SKM-1 treated with dmso at 0.1 percent for 144 hours (cell line): Measurements from ENCODE around the gene SPECC1.

ENCODE experiments used
- DNase-seq: peaks from one replicate; lab custom pipeline; 2025; ENCODE audit not compliant: unreplicated experiment; lab: John Stamatoyannopoulos, UW

Gene SPECC1

DNA sequence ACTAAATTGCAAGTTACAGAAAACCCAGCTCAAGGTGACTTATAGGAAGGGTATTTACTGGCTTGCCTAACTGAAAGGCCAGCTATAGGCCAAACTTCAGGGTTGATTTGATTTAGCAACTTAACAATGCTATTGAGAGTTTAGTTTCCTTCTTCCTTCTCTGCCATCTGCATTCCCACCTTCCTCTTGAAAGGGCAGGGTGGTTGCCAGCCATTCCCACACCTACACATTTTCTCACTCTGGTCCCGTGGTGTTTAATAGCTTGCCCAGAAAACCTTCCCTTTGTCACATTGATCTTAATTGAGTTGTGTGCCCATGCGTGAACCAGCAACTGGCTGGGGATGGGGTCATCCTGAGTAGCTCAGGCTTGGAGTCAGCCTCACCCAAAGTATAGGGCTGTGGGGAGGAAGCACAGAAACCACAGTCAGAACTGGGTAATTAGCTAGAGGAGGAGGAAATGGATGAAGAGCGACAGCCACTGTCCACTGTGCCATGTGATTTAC is 194.7 kb downstream of the SPECC1 start:
- DNase-seq = peak; percentile 75

DNA sequence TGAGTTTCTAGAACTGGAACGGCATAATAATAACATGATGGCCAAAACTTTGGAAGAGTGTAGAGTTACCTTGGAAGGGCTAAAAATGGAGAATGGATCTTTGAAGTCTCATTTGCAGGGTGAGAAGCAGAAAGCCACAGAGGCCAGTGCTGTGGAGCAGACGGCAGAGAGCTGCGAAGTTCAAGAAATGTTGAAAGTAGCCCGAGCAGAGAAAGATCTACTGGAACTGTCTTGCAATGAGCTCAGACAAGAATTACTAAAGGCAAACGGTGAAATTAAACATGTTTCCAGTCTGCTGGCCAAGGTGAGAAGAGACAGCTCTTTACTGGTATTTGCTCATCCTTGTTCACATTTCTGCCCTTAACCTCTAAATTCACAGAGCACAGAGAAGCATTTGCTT is 196.4 kb downstream of the SPECC1 start:
- DNase-seq = no peak

DNA sequence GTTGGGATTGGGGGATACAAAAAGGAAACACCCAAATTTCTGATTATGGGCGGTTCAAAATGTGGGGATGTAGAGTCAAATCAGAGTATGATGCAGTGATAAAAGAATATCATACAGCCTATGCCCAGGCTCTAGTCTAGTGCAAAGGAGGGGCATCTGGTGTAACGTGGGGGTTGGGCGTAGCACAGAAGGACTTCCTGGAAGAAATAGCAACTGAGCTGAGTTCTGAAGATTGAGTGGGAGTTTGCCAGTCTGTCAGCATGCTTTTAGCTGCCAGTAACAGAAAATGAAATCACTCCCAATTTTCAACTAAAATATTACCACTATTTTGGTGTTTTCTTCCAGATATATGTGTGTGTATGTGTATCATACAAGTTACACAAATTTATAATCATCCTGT is 196.9 kb downstream of the SPECC1 start:
- DNase-seq = no peak

DNA sequence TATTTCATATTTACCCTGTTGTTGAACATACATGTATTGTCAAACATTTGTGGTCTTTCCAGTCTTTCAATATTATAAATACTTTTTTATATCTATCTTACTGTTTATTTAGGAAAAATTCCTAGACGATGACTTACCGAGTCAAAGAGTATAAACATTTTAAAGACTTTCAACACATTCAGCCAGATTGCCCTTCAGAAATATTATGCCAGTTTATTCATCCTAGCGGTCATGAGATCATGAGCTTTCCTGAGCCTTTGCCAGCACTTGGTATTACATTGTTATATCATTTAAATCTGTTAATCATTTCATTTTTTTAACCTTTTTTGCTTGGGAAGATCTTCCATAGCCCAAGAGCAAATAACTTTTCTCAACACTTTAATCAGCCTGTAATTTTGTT is 197.4 kb downstream of the SPECC1 start:
- DNase-seq = no peak

DNA sequence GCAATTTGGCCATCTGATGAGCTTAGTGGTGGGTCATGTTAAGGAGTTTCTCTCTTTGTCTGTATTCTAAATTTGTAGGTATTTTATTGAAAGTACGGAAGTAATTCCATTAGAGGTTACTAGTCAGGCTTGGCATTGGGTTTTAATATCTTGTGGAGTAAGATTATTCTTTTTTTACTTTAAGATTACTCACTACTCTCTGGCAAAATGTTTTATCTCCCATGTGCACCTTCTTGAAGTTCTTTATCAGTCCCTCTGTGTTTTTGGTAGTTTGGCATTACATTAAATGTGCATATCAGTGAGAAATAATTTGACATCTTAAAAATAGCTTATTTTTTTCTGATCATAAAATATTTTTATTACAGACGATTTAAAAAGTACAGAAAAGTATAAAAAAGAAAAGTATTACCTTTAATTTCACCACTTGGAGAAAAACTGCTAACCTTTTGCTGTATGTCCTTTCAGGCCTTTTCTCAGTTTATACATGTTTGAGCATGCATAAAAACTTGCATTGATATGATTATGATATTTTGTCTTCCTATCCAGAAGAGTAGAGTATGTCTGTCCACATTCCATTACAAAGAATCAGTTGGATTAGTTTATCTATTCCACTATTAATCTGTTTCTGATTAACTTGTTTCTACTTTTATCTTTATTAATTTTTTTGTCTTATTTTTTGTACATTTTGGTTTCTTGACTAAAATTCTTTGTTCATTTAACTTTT is 198.3 kb downstream of the SPECC1 start:
- DNase-seq = no peak

DNA sequence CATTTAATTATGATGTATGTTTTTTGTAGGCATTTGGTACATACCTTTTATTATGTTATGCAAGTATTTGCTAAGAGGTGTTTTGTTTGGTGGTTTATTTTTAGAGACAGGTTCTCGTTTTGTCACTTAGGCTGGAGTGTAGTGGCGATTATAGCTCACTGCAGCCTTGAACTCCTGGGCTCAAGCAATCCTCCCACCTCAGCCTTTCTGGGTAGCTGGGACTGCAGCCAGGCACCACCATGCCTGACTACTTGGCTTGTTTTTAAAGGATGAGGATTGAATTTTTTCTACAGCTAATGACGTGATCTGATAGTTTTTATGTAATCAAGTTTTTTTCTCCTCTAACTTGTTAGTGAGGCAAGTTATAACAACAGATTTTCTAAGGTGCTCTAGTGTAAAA is 199.6 kb downstream of the SPECC1 start:
- no peak for DNase-seq

DNA sequence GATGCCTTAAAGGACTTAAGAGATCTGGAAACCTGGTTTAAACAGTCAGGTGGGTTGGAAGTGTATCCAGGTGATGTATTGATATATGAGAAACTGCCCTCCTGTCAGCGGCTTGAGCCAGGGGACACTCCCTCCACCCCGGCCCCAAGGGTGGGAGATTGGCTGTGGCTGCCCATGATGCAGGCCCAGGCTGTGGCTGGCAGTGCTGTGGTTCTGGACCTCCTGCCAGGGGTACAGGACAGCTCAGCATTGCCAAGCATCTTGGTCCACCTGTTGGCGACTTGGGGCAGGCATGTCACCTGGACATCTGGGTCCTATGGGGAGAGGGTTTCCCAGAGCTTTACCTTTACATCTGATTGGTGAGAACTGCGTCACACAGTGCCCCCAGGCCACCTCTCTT is 201.0 kb downstream of the SPECC1 start:
- DNase-seq = no peak

DNA sequence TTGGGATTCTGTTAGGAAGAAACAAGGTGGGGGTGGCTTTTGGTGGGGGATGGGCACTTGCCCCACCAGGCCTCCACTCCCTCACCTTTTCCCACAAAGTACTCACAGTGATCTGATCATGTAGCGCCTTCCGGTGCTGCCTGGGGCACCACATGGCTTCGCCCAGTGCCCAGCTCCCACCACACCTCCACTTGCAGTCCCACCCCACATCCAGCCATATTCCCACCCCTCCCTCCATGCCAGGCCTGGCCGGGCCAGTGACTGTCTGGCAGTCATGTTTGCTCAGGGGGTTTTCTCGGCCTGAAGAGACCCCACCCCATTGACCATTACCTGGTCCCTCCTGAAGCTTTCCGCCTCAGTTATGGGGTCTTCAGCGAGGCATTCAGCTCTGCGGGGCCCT is 201.5 kb downstream of the SPECC1 start:
- DNase-seq = no peak

DNA sequence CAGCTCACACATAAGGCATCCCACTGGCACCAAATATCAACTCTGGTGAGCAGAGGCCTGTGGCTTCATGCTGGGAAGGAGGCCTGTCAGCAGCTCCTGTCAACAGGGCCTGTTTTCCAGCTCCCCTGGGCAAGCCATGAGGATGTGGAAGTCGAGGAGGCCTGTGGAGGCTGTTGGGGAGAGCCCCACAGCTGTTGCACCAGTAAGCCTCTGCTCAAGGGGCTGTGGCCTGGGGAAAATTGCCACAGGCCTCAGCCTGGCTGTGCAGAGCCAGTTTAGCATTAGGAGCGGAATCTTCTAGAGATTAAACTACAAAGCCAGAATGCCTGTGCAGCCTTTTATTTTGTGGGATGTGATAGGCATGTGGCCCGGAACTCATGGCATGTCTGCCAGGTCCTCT is 202.1 kb downstream of the SPECC1 start:
- DNase-seq = no peak

DNA sequence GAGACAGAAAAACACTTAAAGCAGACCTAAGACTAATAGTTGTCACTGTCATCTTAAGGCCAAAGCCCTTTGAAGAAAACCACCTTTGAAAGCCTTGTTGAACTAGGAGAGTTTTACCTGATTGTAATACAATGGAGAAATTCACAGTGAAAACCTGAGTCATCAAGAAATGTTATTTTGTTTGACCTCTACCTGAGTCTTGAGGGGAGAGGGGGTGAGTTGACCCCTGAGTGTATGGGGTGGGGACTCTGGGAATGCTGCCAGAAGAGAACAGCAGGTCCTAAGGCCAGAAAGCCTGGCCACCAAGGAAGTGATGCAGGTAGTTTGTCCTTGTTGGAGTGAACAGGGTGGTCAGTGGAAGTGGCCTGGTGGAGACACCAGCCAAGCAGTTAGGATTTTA is 204.3 kb downstream of the SPECC1 start:
- DNase-seq = no peak

DNA sequence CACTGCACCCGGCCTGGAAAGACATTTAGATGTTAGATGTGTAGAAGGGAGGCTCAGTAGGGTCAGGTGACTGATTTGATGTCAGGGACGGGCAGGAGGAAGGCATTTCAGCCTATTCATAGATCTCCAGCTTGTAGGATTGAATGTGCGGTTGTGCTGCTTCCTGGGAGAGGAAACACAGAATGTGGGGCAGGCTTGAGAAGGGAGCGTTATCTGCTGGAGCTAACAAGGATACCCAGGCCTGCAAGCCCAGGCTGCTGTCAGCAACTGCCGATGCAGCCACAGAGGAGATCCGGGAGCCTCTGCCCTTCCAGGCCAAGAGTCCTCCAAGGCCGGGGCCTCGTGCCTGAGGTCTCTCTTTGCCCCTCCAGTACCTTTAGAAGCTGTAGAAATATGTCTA is 205.6 kb downstream of the SPECC1 start:
- no peak for DNase-seq

DNA sequence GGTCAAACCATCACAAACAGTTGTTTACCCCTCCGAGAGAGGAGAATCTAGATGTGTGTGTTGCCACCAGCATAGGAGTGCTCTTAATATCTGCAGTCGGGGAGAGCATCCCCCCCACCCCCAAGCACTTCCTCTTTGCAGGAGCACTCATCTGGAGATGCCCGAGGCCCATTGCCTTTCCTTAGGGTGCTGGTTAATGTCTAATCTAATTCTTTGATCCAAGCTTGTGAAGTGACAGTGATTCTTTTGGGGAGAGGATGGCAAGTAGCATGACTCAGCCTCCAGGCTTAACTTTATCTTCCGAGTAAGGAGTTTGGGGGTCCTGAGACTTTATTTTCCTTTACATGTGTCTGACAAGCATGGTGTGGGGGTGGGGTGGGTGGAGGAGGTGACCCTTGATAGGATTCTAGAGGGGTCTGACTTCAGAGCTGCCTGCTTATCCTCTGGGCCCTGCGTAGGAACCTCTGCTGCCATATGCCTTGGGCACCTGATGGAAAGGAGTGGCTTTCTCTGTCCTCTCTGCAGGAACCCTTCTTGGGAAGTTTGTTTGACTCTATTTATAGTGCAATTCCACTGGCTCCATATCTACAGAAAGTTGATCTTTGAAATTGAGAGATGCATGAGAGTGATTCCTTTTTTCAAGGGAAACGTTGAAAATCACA is 207.1 kb downstream of the SPECC1 start:
- DNase-seq = no peak

DNA sequence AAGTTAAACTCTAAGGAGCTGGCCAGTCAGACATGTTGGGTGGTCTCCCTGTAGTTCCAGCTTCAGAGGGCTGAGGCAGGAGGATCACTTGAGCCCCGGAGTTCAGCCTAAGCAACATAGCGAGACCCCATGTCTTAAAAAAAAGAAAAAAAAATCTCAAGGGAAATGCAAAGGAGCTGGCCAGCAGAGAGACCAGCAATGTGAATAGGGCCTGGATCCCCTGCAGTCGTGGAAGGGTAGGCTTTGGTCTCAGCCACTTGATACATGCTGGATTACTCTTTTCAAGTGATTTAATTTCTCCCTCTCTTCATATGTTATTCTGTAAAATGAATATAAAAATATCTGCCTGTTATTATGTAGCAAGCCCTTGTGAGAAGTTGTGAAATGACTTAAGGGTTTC is 207.7 kb downstream of the SPECC1 start:
- DNase-seq = no peak

DNA sequence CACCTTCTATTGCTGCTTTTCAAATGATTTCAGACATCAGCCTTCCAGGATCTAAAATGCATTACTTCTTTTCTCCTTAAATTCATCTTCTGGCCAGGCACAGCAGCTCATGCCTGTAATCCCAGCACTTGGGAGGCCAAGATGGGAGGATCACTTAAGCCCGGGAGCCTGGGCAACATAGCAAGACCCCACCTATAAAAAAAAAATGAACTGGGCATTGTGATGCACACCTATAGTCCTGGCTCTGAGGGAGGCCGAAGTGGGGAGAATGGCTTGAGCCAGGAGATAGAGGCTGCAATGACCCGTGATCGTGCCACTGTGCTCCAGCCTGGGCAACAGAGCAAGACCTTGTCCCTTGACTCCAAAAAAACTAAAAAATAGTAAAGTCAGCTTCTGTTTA is 208.5 kb downstream of the SPECC1 start:
- no peak for DNase-seq

DNA sequence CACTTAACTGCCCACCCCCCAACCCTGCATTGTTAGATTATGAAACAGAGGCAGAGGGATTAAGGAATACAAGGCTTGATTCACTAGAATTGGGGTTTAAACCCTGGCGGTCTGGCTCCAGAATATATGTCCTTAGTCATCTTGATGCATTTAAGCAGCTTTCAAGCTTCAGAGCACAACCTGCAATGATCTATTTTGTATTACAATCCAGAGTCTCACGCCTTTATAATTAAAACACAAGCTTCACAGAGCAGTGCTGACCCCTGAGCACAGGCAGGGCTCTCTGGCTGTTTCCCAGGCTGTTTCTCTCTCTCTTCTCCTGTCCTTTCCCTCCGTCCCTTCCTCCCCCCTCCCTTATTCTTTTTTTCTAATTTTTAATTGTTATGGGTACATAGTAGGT is 209.1 kb downstream of the SPECC1 start:
- no peak for DNase-seq

DNA sequence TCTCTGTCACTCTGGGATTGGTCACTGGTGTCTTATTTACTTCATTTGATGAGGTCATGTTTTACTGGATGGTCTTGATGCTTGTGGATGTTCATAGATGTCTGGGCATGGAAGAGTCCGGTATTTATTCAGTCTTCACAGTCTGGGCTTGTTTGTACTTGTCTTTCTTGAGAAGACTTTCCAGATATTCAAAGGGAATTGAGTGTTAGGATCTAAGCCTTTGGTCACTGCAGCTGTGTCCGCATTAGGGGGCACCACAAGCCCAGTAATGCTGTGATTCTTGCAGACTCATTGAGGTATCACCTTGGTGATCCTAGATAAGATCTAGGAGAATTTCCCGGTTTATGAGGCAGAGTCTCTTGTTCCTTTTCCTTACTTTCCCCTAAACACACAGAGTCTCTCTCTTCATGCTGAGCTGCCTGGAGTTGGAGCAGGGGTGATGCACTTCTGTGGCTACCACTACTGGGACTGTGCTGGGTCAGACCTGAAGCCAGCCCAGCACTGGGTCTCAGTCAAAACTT is 214.7 kb downstream of the SPECC1 start:
- DNase-seq = no peak

DNA sequence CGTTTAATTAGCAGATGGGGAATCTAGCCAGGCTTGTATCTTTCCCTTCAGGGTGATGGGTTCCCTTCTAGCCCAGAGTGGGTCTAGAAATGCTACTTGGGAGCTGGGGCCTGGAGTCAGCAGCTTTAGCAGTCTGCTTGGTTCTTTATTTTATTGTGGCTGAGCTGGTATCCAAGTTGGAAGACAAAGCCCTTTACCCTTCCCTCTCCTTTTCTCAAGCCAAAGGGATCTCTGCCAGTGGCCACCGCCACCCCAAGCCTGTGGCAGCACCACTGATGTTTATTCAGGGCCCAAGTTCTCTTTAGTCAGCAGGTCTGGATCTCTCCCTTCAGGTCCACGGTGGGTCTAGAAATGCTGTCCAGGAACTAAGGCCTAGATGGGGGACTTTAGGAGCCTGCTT is 215.2 kb downstream of the SPECC1 start:
- no peak for DNase-seq

DNA sequence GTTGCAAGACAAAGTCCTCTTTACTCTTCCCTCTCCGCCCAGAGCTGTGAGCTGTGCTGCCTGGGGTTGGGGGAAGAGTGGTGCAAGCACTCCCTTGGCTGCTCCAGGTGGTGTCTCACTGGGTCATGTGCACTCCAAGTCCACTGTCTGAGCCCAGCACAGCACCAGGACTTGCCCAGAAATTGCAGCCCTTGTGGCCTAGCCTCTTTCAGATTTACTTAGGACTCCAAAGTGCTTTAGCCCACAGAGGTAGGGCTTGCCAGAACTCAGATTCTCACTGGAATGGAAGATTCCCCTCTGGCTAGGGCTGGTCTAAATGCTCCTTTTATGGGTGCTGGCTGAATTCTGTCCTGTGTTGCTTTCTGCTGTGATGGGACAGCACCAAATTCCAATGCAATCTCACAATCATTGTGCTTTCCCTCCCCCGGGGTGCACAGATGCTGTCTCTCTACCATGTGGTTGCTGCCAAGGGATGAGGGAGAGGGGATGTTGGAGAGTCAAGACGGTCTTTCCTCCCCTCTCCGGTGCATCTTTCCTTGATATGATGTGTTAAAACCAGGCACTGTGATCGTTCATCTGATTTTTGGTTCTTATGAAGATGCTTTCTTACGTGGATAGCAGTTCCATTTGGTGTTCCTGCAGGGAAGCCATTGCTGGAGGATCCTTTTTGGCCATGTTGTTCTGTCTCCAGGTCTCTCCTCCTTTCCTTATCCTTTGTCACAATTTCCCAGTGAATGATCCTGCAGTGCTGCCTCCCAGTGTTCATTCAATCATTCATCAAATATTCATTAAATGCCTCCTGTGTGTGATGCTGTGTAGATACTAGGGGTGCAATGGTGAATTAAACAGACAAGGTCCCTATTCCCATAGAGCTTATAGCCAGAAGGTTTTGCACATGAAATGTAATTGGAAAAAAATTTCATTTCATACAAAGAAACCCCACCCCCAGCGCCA is 216.3 kb downstream of the SPECC1 start:
- no peak for DNase-seq

DNA sequence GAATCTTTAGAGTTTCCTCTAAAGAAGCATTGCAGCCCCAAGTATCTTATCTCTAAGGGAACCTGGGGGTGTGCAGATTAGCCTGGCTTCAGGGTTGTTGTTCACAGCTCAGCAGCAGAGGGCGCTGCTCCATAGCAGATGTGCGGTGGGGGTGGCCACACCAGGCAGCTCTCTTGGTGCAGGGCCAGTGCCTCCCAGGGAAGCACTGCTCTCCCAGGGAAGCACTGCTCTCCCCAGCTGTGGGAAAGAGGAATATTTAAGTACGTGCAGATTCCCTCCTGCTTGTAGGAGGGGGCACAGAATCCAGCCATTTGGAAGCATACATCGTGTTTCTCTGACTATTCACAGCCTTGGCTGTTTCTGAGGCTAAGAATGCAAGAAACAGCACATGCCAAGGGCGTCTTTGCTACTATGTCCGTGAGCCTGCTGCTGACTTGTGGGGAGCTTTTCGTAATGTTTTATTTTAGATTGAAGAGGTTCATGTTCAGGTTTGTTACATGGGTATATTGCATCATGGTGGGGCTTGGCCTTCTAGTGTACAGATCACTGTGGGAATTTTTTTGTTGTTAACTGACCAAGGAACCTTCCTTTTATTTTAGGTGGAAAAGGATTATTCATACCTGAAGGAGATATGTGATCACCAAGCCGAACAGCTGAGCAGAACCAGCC is 217.8 kb downstream of the SPECC1 start:
- DNase-seq = peak; percentile 57

DNA sequence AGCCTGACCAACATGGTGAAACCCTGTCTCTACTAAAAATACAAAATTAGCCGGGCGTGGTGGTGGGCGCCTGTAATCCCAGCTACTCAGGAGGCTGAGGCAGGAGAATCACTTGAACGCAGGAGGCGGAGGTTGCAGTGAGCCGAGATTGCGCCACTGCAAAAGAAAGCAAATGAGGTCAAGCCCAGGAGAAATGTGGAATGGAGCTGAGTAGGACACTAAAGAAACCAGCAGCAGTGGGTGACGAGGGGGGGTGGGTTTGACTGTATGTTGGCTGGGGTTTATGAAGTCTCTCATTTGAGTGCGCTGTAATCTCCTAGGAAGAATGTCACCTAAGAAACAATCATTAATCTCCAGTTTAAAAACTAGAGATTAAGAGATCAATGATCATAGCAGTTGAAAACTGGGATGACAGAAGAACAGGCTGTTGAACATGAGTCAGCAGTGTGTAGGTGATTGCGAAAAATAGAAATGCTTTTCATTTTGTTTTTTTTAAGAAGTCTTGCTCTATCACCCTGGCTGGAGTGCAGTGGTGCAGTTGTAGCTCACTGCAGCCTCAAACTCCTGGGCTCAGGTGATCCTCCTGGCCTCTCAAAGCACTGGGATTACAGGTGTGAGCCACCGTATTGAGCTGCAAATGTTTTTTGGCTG is 218.7 kb downstream of the SPECC1 start:
- DNase-seq = peak; percentile 21
